Mucosa of descending colon (tissue), 3 donors: Measurements from ENCODE around the gene ATXN7. TPM values are rescaled to one million over a fixed set of nuclear protein-coding genes. Genes with fewer than 3 reads are reported as not detected.

Source experiments
- ATAC-seq: fragments of 200-7000 bp; cut with Tn5 transposase; one replicate; pipeline ENCODE4 v1.9.1; 2020; ENCODE audit warnings: mild to moderate bottlenecking, moderate library complexity
- DNase-seq, 3 donors: peaks; one replicate each; pipeline ENCODE4 v3.0.0-alpha.2; 2020
- H3K36me3 ChIP-seq: fragments of 200-600 bp; one replicate; pipeline ENCODE4 v1.8.0; 2021; ENCODE audit warnings: low read depth, mild to moderate bottlenecking
- H3K4me1 ChIP-seq: fragments of 200-600 bp; one replicate; pipeline ENCODE4 v1.8.0; 2021; ENCODE audit warnings: low read depth, mild to moderate bottlenecking
- H3K4me3 ChIP-seq: fragments of 200-600 bp; one replicate; pipeline ENCODE4 v1.8.0; 2021; ENCODE audit warnings: mild to moderate bottlenecking
- H3K9me3 ChIP-seq: fragments of 200-600 bp; one replicate; pipeline ENCODE4 v1.8.0; 2021; ENCODE audit warnings: mild to moderate bottlenecking
- CTCF ChIP-seq: fragments of 200-600 bp; IDR thresholded peaks from one replicate; pipeline ENCODE4 v1.8.0; 2022; ENCODE audit warnings: antibody characterized with exemption, mild to moderate bottlenecking
- intact Hi-C, 2 donors: fragments of 100-400 bp; cut with DNase I in 1 of 2; cut with micrococcal nuclease in 1 of 2; formaldehyde crosslinking; loops; one replicate each; pipeline versions ENCODE4 v1.11.0 to v1.11.1; 2022; cut with DNase I, micrococcal nuclease
- total RNA-seq, 3 donors: library from RNA; stranded (reverse); fragmentation: NEBNext Ultra II Directional in 2 of 3; extraction: Animal tissue kit (Norgen Biotek cat#: 25700) in 2 of 3; gene quantifications; one replicate each; pipeline versions ENCODE4 v1.2.1 to v1.2.4, GENCODE V29; 2021 to 2023
- donor health status: DM: no; HTN: no; CAD: no; lungs with moderate emphysema.
- donor health status: DM: no; HTN: no; CAD: no.
- donor health status: DM: no; HTN: yes; CAD: no.

Gene ATXN7
- total RNA-seq, 3 donors from 2014 or later, result 41.2 to 57.4 (median 41.5) TPM

GRCh38 chr3:63949005-63949404 lies 85.3 kb downstream of the ATXN7 start:
- Histone ChIP-seq H3K4me3 (no peak overlapping the region), H3K4me1 (peaks cover 5% of the 10 kb centered on the region), H3K36me3 (no peaks in the 10 kb centered on the region), H3K9me3 (no peaks in the 10 kb centered on the region)
- no peak for ATAC-seq
- no peak for TF ChIP-seq CTCF
- no peak for DNase-seq
- intact Hi-C loops, result no loop called here

DNA sequence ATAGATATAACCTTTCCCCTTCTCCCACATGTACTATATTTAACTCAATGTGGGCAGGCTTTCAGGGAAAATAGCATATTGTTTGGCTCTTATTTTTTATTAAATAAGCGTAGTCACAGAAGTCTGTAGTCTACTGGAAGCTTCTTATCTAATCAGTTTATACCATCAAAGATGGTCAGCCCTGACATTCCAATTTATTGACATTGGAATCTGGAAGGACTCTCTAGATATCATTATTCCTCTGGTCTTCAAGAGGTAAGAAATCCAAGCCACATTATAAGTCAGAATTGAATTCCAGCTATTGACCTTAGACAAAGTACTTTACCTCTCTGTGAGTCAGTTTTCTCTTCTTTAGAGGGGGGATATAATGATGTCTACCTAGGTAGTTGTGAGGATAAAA lies 87.0 kb downstream of the ATXN7 start:
- peaks cover 7% of the 10 kb centered on the region for H3K4me1 ChIP-seq
- no peak for TF ChIP-seq CTCF
- no peaks in the 10 kb centered on the region for H3K9me3 ChIP-seq
- H3K4me3 ChIP-seq, result no peak overlapping the region
- DNase-seq (no peak), ATAC-seq (no peak)
- intact Hi-C loops, result no loop called here
- H3K36me3 ChIP-seq, result no peaks in the 10 kb centered on the region

DNA sequence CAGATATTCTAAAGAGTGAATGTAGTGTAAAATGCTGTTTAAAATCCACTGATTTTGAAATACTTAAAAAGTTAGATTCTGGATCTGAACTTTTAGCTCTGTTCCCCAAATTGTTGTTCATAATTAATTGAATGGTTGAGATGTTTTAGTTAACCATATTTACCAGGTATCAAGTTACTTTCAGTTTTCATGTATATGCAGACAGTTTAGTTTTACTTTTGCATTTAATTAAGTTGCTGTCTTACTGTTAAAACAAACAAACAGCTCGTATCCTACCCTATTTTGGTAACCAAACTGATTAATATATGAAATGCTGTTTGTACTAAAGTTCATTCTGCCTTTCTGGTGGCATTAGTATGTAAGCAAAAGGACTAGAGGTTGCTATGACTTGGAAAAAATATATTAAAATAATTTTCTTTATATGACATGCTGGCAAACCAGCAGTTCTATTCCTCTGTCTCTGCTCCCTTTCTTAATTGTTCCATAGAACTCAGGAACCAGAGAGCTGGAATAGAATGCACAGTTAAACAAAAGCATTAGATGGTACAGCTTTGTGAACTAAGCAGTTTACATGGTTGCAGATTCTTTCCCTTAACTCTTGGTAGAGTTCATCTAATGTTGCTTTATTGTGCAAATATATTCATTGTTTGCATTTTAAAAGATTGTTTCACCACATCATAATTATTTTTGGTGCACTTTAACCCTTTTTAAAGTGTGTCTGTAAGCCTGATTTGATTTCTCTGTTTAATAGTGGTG lies 88.0 kb downstream of the ATXN7 start:
- Histone ChIP-seq H3K4me3 (no peak overlapping the region), H3K4me1 (peaks cover 7% of the 10 kb centered on the region), H3K36me3 (no peaks in the 10 kb centered on the region), H3K9me3 (no peaks in the 10 kb centered on the region)
- intact Hi-C loops, result no loop called here
- no peak for TF ChIP-seq CTCF
- DNase-seq, result no peak
- no peak for ATAC-seq

DNA sequence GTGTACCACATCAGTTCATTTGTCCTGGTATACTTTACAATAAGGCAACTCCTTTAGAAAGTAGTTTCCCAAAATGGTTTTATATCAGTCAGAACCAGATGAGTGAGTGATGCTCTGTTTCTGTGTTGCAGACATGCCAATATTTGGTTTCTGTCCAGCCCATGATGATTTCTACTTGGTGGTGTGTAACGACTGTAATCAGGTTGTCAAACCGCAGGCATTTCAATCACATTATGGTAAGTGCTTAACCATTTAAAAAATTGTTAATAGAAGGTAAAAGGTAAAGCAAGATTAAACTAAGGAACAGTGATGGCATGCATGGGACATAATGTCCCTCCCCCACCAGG lies 88.6 kb downstream of the ATXN7 start:
- peaks cover 7% of the 10 kb centered on the region for H3K4me1 ChIP-seq
- H3K36me3 ChIP-seq, result no peaks in the 10 kb centered on the region
- TF ChIP-seq CTCF, result no peak
- DNase-seq (no peak), ATAC-seq (no peak)
- H3K4me3 ChIP-seq, result no peak overlapping the region
- intact Hi-C loops, result no loop called here
- no peaks in the 10 kb centered on the region for H3K9me3 ChIP-seq

DNA sequence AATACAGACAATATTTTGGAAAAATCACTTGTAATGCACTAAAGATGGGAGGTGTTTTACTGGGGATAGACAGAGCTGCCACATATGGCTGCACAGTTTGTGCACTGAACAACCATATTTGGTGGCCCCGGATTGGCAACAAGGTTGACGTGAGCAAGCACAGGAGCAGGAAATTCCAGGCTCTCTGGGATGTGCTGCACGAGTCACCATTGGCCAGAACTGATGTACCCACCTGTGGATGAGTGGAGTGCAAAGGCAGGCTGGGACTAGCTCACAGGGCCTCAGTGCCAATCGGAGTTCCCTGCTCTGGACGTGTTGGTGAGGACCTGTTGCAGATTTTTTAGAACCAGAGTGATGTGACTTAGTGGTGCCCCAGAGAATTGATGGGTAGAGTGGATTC lies 90.5 kb downstream of the ATXN7 start:
- no peak for TF ChIP-seq CTCF
- no peaks in the 10 kb centered on the region for H3K9me3 ChIP-seq
- intact Hi-C loops, result no loop called here
- H3K4me3 ChIP-seq, result no peak overlapping the region
- DNase-seq, result no peak
- no peaks in the 10 kb centered on the region for H3K36me3 ChIP-seq
- ATAC-seq, result no peak
- H3K4me1 ChIP-seq, result peaks cover 7% of the 10 kb centered on the region
